ENCODE data around the gene FAM78A.
"Not testable (repeated sequence)": the region's sequence is repeated elsewhere in the genome, so short reads cannot be mapped to it uniquely, and the experiment has no call there.

Gene FAM78A

DNA sequence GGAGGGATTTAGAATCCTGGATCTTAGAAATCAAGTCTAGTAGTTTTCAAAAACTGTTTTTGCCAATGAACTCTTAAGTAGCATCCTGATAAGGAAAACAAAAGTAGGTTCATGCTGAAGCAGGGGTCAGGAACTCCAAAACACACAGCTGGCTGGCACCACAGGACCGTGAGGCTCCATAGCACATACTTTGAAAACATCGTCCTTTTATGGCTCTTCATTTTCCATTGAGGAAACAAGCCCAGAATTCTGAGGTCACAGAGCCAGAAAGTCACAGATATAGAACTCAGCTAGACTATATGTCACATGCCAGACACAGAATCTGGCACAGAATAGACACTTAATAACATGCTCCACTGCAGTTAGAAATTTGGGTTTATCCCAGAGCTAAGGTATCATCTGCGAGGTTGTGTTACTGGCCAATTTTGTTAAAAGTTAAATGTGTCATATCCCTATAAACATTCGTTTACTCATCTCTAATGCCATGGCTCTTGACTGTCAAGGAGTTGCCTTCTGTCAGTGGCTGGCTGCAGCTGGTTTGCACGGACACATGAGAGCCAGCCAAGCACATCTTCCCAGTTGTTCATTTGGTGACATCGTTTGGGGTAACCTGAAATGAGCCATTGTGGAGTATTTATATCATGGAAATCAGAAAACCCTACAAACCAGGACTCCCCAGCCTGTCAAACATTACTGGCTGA lies 58.8 kb downstream of the FAM78A start:
- POLR2A ChIA-PET (ENCODE audit: low non-redundant PET) = no interaction called here
- CTCF ChIA-PET = no interaction called here
- TF ChIP-seq, protein P1, sequence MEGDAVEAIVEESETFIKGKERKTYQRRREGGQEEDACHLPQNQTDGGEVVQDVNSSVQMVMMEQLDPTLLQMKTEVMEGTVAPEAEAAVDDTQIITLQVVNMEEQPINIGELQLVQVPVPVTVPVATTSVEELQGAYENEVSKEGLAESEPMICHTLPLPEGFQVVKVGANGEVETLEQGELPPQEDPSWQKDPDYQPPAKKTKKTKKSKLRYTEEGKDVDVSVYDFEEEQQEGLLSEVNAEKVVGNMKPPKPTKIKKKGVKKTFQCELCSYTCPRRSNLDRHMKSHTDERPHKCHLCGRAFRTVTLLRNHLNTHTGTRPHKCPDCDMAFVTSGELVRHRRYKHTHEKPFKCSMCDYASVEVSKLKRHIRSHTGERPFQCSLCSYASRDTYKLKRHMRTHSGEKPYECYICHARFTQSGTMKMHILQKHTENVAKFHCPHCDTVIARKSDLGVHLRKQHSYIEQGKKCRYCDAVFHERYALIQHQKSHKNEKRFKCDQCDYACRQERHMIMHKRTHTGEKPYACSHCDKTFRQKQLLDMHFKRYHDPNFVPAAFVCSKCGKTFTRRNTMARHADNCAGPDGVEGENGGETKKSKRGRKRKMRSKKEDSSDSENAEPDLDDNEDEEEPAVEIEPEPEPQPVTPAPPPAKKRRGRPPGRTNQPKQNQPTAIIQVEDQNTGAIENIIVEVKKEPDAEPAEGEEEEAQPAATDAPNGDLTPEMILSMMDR (conservative IDR thresholded peaks at IDR 0.05; ENCODE audit: low read depth) = no peak
- DNase-seq (ENCODE audit: low spot score) = no peak
- H3K27ac ChIP-seq = no peak overlapping the region

GRCh38 chr9:131216806-131217205 lies 59.5 kb downstream of the FAM78A start:
- ChIA-PET CTCF (no interaction called here), POLR2A (ENCODE audit: low non-redundant PET) (no interaction called here)
- no peak overlapping the region for H3K27ac ChIP-seq
- no peak for DNase-seq (ENCODE audit: low spot score)
- TF ChIP-seq, protein P1 (conservative IDR thresholded peaks at IDR 0.05; ENCODE audit: low read depth) = no peak

GRCh38 chr9:131214876-131215275 lies 61.4 kb downstream of the FAM78A start:
- no peak for DNase-seq (ENCODE audit: low spot score)
- TF ChIP-seq, protein P1 (conservative IDR thresholded peaks at IDR 0.05; ENCODE audit: low read depth) = no peak
- ChIA-PET POLR2A (ENCODE audit: low non-redundant PET) (no interaction called here), CTCF (interaction anchor here (0.6 to 2.6 kb wide), 2 partner anchors 62 to 121 kb away, joined by 3 to 11 read pairs; no protein-coding TSS in a partner anchor)
- H3K27ac ChIP-seq = no peak overlapping the region

DNA sequence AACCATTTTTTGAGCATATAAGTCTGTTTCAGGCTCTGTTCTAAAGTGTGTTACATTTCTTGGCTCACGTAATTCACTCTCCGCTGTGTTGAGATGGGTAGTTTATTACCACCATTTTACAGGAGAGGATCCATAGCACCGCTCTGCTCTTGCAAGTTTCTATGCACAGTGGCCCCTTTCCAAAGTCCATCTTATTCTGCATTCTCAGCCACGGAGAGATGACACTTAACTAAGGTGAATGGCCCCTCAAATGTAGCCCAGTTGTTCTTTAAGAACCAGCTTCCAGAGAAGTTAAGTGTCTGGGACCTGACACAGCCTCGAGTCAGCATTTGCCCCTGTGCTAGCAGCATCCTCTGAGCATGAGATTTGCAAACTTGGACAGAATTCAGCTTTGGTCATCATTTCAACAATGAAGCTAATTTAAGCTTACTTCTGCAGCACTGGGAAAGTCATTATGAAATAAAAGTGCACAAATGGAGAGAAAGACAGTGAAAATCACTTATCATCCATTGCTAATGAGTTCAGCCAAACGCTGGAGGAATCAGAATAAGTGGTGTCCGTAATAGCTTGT lies 61.9 kb downstream of the FAM78A start:
- POLR2A ChIA-PET (ENCODE audit: low non-redundant PET) = no interaction called here
- TF ChIP-seq, protein P1 (conservative IDR thresholded peaks at IDR 0.05; ENCODE audit: low read depth) = no peak
- DNase-seq (ENCODE audit: low spot score) = no peak
- H3K27ac ChIP-seq = no peak overlapping the region
- CTCF ChIA-PET = interaction anchor here (2.6 kb wide), 1 partner anchor 122 kb away, joined by 11 read pairs; no protein-coding TSS in a partner anchor

DNA sequence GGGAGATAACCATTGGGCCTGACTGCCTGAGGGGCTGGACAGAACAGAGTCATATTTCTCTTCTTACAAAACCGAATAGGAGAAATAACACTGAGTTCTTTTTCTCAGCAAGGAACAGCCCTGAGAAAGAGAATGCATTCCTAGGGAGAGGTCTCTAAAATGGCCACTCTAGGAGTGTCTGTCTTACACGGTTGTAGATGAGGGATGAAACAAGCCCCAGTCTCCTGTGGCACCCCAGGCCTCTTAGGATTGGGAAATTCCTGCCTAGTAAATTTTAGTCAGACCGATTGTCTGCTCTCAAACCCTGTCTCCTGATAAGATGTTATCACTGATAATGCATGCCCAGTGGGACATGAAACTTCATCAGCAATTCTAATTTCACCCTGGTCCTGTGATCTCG lies 64.4 kb downstream of the FAM78A start:
- POLR2A ChIA-PET (ENCODE audit: low non-redundant PET); DNase-seq (ENCODE audit: low spot score); H3K27ac ChIP-seq: not testable (repeated sequence)
- CTCF ChIA-PET = interaction anchor here (0.7 kb wide), 1 partner anchor 125 kb away, joined by 3 read pairs; no protein-coding TSS in a partner anchor
